Loucy (cell line): ENCODE measurements around the gene OR2D3.
"Not testable (repeated sequence)": the region's sequence is repeated elsewhere in the genome, so short reads cannot be mapped to it uniquely, and the experiment has no call there.

ENCODE experiments used
- H2AFZ ChIP-seq: fragments of 200-600 bp; sonication (generic); 2 replicates; pipeline ENCODE4 v1.6.0; 2016; ENCODE audit warnings: antibody characterized with exemption, mild to moderate bottlenecking, low read length, moderate library complexity
- H3F3A ChIP-seq: fragments of 200-600 bp; 2 replicates; pipeline ENCODE4 v1.6.0; 2016; ENCODE audit warnings: antibody characterized with exemption, low read depth, mild to moderate bottlenecking
- H3K27me3 ChIP-seq: fragments of 200-600 bp; sonication (generic); 2 replicates; pipeline ENCODE4 v1.6.1; 2014; ENCODE audit warnings: low read length, mild to moderate bottlenecking; ENCODE audit not compliant: insufficient read depth, poor library complexity, severe bottlenecking
- H3K36me3 ChIP-seq: fragments of 200-600 bp; sonication (generic); 2 replicates; pipeline ENCODE4 v1.6.1; 2016; ENCODE audit warnings: low read length; ENCODE audit not compliant: insufficient read depth
- H3K4me1 ChIP-seq: fragments of 200-600 bp; sonication (generic); 2 replicates; pipeline ENCODE4 v1.5.1; 2014; ENCODE audit warnings: low read length, mild to moderate bottlenecking; ENCODE audit not compliant: insufficient read depth, poor library complexity, severe bottlenecking
- H3K4me2 ChIP-seq: fragments of 200-600 bp; sonication (generic); 2 replicates; pipeline ENCODE4 v1.6.0; 2014; ENCODE audit warnings: antibody characterized with exemption, low read length, low read depth, mild to moderate bottlenecking; ENCODE audit not compliant: poor library complexity, severe bottlenecking
- H3K4me3 ChIP-seq: fragments of 200-600 bp; sonication (generic); 2 replicates; pipeline ENCODE4 v1.5.1; 2014; ENCODE audit warnings: low read length, mild to moderate bottlenecking, mixed read lengths; ENCODE audit not compliant: poor library complexity, severe bottlenecking
- H3K79me2 ChIP-seq: fragments of 200-600 bp; sonication (generic); 2 replicates; pipeline ENCODE4 v1.6.1; 2014; ENCODE audit warnings: low read length; ENCODE audit not compliant: insufficient read depth
- H3K9ac ChIP-seq: fragments of 200-600 bp; sonication (generic); 2 replicates; pipeline ENCODE4 v1.6.0; 2014; ENCODE audit warnings: mild to moderate bottlenecking, low read depth, low read length, moderate library complexity; ENCODE audit not compliant: poor library complexity, severe bottlenecking
- H3K9me2 ChIP-seq: fragments of 200-600 bp; sonication (generic); replicated peaks from 2 replicates; pipeline ENCODE4 v1.6.1; 2016; ENCODE audit warnings: low read depth, low read length, mixed read lengths
- H3K9me3 ChIP-seq: fragments of 200-600 bp; sonication (generic); 2 replicates; pipeline ENCODE4 v1.6.1; 2014; ENCODE audit warnings: mild to moderate bottlenecking, antibody characterized with exemption, low read length, low read depth; ENCODE audit not compliant: insufficient read depth
- H4K20me1 ChIP-seq: fragments of 200-600 bp; sonication (generic); 2 replicates; pipeline ENCODE4 v1.6.0; 2014; ENCODE audit warnings: antibody characterized with exemption, low read length, mild to moderate bottlenecking; ENCODE audit not compliant: insufficient read depth, poor library complexity, severe bottlenecking
- EZH2phosphoT487 ChIP-seq: fragments of 200-600 bp; IDR thresholded peaks from 2 replicates; pipeline ENCODE4 v1.6.1; 2018; ENCODE audit warnings: antibody characterized with exemption, mild to moderate bottlenecking, moderate library complexity, borderline replicate concordance
- TF ChIP-seq, protein P1 (sequence below): fragments of 200-600 bp; sonication (generic); conservative IDR thresholded peaks from 2 replicates; pipeline ENCODE4 v1.5.1; 2014; ENCODE audit warnings: mild to moderate bottlenecking, antibody characterized with exemption, low read length

OR2D3 gene

GRCh38 chr11:6900327-6900999 is 20.3 kb upstream of the OR2D3 start:
- Histone ChIP-seq H4K20me1 (no peaks in the 10 kb centered on the region), H3K9me2 (no peaks in the 10 kb centered on the region), H2AFZ (no peak overlapping the region), H3K4me1 (no peaks in the 10 kb centered on the region), H3K4me2 (no peak overlapping the region), H3K4me3 (no peak overlapping the region), H3F3A (no peaks in the 10 kb centered on the region), H3K9ac (no peak overlapping the region), H3K9me3 (no peaks in the 10 kb centered on the region; the same call in 1 of the 2 replicates), H3K27me3 (no peaks in the 10 kb centered on the region), H3K79me2 (no peaks in the 10 kb centered on the region), H3K36me3 (no peaks in the 10 kb centered on the region)
- TF ChIP-seq, protein P1, sequence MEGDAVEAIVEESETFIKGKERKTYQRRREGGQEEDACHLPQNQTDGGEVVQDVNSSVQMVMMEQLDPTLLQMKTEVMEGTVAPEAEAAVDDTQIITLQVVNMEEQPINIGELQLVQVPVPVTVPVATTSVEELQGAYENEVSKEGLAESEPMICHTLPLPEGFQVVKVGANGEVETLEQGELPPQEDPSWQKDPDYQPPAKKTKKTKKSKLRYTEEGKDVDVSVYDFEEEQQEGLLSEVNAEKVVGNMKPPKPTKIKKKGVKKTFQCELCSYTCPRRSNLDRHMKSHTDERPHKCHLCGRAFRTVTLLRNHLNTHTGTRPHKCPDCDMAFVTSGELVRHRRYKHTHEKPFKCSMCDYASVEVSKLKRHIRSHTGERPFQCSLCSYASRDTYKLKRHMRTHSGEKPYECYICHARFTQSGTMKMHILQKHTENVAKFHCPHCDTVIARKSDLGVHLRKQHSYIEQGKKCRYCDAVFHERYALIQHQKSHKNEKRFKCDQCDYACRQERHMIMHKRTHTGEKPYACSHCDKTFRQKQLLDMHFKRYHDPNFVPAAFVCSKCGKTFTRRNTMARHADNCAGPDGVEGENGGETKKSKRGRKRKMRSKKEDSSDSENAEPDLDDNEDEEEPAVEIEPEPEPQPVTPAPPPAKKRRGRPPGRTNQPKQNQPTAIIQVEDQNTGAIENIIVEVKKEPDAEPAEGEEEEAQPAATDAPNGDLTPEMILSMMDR: peak; percentile 48
- no peak for TF ChIP-seq EZH2phosphoT487

GRCh38 chr11:6904804-6905203 is 16.0 kb upstream of the OR2D3 start:
- not testable (repeated sequence) for H3K79me2 ChIP-seq, H3K9ac ChIP-seq, H3K36me3 ChIP-seq, H3K9me2 ChIP-seq, H2AFZ ChIP-seq, H3K4me3 ChIP-seq, H3F3A ChIP-seq, H3K4me2 ChIP-seq, H3K27me3 ChIP-seq, H3K9me3 ChIP-seq, H4K20me1 ChIP-seq, H3K4me1 ChIP-seq

DNA sequence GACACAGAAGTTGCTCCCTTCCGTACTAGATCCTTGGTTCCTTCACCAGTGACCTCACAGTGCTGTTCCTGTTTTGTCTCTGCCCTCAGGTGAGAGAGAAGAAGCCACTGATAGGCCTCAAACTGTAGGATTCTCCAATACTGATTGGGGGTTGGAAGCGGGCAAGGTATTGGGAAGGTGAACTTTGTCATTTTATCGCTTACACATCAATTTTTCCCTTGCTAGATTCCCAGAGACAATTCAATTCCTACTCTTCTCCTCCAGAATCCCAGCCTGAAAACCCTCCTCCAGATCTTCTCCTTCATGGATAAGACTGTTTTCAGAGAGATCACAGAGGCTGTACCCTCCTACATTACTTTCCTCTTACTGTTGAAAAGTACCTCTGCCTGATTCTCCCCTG is 9.4 kb upstream of the OR2D3 start:
- no peak overlapping the region for H3K9ac ChIP-seq

More for the DNA sequence above, 9.4 kb upstream of the OR2D3 start:
- Histone ChIP-seq H2AFZ (no peak overlapping the region), H3K27me3 (no peaks in the 10 kb centered on the region), H3K9me3 (no peaks in the 10 kb centered on the region), H3K4me1 (no peaks in the 10 kb centered on the region), H4K20me1 (no peaks in the 10 kb centered on the region), H3K9me2 (no peaks in the 10 kb centered on the region), H3F3A (no peaks in the 10 kb centered on the region), H3K36me3 (no peaks in the 10 kb centered on the region), H3K4me3 (no peak overlapping the region), H3K4me2 (no peak overlapping the region), H3K79me2 (no peaks in the 10 kb centered on the region)
- TF ChIP-seq EZH2phosphoT487: no peak
- TF ChIP-seq, protein P1: no peak
